HG02642 (cell line): ENCODE data around the gene NBEAL1.
"Not testable (repeated sequence)": the region's sequence is repeated elsewhere in the genome, so short reads cannot be mapped to it uniquely, and the experiment has no call there.

ENCODE experiments used
- ATAC-seq: cut with Tn5 transposase; IDR thresholded peaks from one replicate; pipeline ENCODE4 v1.9.1; 2021; ENCODE audit warnings: mild to moderate bottlenecking; ENCODE audit not compliant: unreplicated experiment, poor library complexity

Gene NBEAL1

GRCh38 chr2:203037026-203037425, 22.4 kb downstream of the NBEAL1 start:
- no peak for ATAC-seq

GRCh38 chr2:203038586-203038985, 23.9 kb downstream of the NBEAL1 start:
- ATAC-seq: no peak

- not testable (repeated sequence) for ATAC-seq
These were observed 24.5 kb downstream of the NBEAL1 start for GRCh38 chr2:203039211-203039610.

- ATAC-seq: no peak
These were observed 26.4 kb downstream of the NBEAL1 start for GRCh38 chr2:203040966-203041521.

- no peak for ATAC-seq
These were observed 27.5 kb downstream of the NBEAL1 start for GRCh38 chr2:203042178-203042577.

- no peak for ATAC-seq
These were observed 28.6 kb downstream of the NBEAL1 start for GRCh38 chr2:203043226-203043625.

GRCh38 chr2:203045867-203046266, 31.2 kb downstream of the NBEAL1 start:
- no peak for ATAC-seq

- no peak for ATAC-seq
These were observed 37.9 kb downstream of the NBEAL1 start for GRCh38 chr2:203052539-203052938.

- no peak for ATAC-seq
These were observed 45.0 kb downstream of the NBEAL1 start for GRCh38 chr2:203059567-203060240.

- ATAC-seq: no peak
These were observed 46.7 kb downstream of the NBEAL1 start for GRCh38 chr2:203061346-203061745.

- ATAC-seq: no peak
These were observed 47.5 kb downstream of the NBEAL1 start for GRCh38 chr2:203062126-203062525.

GRCh38 chr2:203066519-203067091, 51.9 kb downstream of the NBEAL1 start:
- not testable (repeated sequence) for ATAC-seq

GRCh38 chr2:203070701-203071100, 56.0 kb downstream of the NBEAL1 start:
- ATAC-seq: no peak

GRCh38 chr2:203071148-203071547, 56.5 kb downstream of the NBEAL1 start:
- no peak for ATAC-seq

GRCh38 chr2:203072371-203072770, 57.7 kb downstream of the NBEAL1 start:
- no peak for ATAC-seq

- no peak for ATAC-seq
These were observed 62.8 kb downstream of the NBEAL1 start for GRCh38 chr2:203077451-203077850.

GRCh38 chr2:203080447-203081045, 65.9 kb downstream of the NBEAL1 start:
- no peak for ATAC-seq

- ATAC-seq: no peak
These were observed 68.7 kb downstream of the NBEAL1 start for GRCh38 chr2:203083328-203083727.

- not testable (repeated sequence) for ATAC-seq
These were observed 71.7 kb downstream of the NBEAL1 start for GRCh38 chr2:203086381-203086780.

GRCh38 chr2:203090721-203091120, 76.0 kb downstream of the NBEAL1 start:
- not testable (repeated sequence) for ATAC-seq

GRCh38 chr2:203097735-203098134, 83.1 kb downstream of the NBEAL1 start:
- no peak for ATAC-seq
